ENCODE results near the gene NPLOC4.

Gene NPLOC4

GRCh38 chr17:81545160-81545949, 91.6 kb downstream of the NPLOC4 start:
- no peak for DNase-seq (ENCODE audit: low read depth)

GRCh38 chr17:81544281-81544974, 92.5 kb downstream of the NPLOC4 start:
- no peak for DNase-seq (ENCODE audit: low read depth)

GRCh38 chr17:81543756-81544155, 93.2 kb downstream of the NPLOC4 start:
- DNase-seq (ENCODE audit: low read depth): no peak

GRCh38 chr17:81543339-81543675, 93.6 kb downstream of the NPLOC4 start:
- DNase-seq (ENCODE audit: low read depth): no peak

GRCh38 chr17:81542431-81543338, 94.2 kb downstream of the NPLOC4 start:
- DNase-seq (ENCODE audit: low read depth): no peak

- DNase-seq (ENCODE audit: low read depth): no peak
Observed at GRCh38 chr17:81541123-81541522, 95.8 kb downstream of the NPLOC4 start.

- no peak for DNase-seq (ENCODE audit: low read depth)
Observed at GRCh38 chr17:81540676-81541027, 96.3 kb downstream of the NPLOC4 start.

GRCh38 chr17:81539961-81540675, 96.8 kb downstream of the NPLOC4 start:
- no peak for DNase-seq (ENCODE audit: low read depth)

- no peak for DNase-seq (ENCODE audit: low read depth)
Observed at GRCh38 chr17:81539571-81539900, 97.4 kb downstream of the NPLOC4 start.

GRCh38 chr17:81538651-81539570, 98.0 kb downstream of the NPLOC4 start:
- DNase-seq (ENCODE audit: low read depth): no peak

GRCh38 chr17:81537856-81538555, 98.9 kb downstream of the NPLOC4 start:
- DNase-seq (ENCODE audit: low read depth): no peak

- DNase-seq (ENCODE audit: low read depth): peak; percentile 13
Observed at GRCh38 chr17:81537343-81537855, 99.5 kb downstream of the NPLOC4 start.

- DNase-seq (ENCODE audit: low read depth): no peak
Observed at GRCh38 chr17:81536299-81537290, 100.3 kb downstream of the NPLOC4 start.

GRCh38 chr17:81535480-81536298, 101.2 kb downstream of the NPLOC4 start:
- no peak for DNase-seq (ENCODE audit: low read depth)

- no peak for DNase-seq (ENCODE audit: low read depth)
Observed at GRCh38 chr17:81535007-81535328, 101.9 kb downstream of the NPLOC4 start.

GRCh38 chr17:81534157-81535006, 102.5 kb downstream of the NPLOC4 start:
- DNase-seq (ENCODE audit: low read depth): no peak
